NCI-H2196 treated with DMSO at 0.1 percent for 48 hours (cell line): Measurements from ENCODE around the gene MATR3.
A peak's percentile ranks its signal among the peaks of the same experiment; 100 is the strongest.
"Not testable (repeated sequence)": the region's sequence is repeated elsewhere in the genome, so short reads cannot be mapped to it uniquely, and the experiment has no call there.

ENCODE experiments used
- DNase-seq: peaks from one replicate; lab custom pipeline; 2025; ENCODE audit not compliant: unreplicated experiment; lab: John Stamatoyannopoulos, UW

The MATR3 gene, protein sequence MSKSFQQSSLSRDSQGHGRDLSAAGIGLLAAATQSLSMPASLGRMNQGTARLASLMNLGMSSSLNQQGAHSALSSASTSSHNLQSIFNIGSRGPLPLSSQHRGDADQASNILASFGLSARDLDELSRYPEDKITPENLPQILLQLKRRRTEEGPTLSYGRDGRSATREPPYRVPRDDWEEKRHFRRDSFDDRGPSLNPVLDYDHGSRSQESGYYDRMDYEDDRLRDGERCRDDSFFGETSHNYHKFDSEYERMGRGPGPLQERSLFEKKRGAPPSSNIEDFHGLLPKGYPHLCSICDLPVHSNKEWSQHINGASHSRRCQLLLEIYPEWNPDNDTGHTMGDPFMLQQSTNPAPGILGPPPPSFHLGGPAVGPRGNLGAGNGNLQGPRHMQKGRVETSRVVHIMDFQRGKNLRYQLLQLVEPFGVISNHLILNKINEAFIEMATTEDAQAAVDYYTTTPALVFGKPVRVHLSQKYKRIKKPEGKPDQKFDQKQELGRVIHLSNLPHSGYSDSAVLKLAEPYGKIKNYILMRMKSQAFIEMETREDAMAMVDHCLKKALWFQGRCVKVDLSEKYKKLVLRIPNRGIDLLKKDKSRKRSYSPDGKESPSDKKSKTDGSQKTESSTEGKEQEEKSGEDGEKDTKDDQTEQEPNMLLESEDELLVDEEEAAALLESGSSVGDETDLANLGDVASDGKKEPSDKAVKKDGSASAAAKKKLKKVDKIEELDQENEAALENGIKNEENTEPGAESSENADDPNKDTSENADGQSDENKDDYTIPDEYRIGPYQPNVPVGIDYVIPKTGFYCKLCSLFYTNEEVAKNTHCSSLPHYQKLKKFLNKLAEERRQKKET

GRCh38 chr5:139293507-139294373 is at the start of gene MATR3:
Gene MATR3, plus strand, starts transcription at chr5:139293740. Its CDS starts 13,676 bp downstream, at chr5:139307416.
- peak; percentile 92 for DNase-seq

GRCh38 chr5:139245637-139246339 is 47.8 kb upstream of the MATR3 start:
- DNase-seq, result no peak

- DNase-seq, result no peak
These were observed 47.1 kb upstream of the MATR3 start for GRCh38 chr5:139246394-139246793.

DNA sequence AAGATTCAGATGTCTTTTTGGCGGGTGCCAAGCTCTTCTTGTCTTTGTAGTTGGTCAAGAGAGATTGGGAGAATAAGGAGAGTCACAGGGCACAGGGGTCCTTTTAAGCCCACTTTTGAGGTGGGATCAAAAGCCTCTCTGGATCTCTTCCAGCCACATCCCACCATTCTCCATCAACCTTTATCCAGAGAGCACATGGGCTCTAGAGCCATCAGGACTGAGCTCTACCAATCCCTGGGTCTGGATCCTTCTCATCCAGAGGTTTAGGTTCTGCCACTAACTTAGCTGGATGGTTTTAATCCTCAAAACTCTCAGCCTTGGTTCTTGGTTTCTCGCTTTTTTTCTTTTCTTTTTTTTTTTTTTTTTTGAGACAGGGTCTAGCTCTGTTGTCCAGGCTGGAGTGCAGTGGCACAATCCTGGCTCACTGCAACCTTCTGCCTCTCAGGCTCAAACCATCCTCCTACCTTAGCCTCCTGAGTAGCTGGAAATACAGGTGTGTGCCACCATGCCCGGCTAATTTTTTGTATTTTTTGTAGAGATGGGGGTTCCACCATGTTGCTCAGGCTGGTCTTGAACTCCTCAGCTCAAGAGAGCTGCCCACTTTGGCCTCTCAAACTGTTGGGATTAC is 44.6 kb upstream of the MATR3 start:
- DNase-seq, result no peak

- no peak for DNase-seq
These were observed 42.3 kb upstream of the MATR3 start for GRCh38 chr5:139251281-139251687.

- DNase-seq, result no peak
These were observed 41.7 kb upstream of the MATR3 start for GRCh38 chr5:139251695-139252288.

DNA sequence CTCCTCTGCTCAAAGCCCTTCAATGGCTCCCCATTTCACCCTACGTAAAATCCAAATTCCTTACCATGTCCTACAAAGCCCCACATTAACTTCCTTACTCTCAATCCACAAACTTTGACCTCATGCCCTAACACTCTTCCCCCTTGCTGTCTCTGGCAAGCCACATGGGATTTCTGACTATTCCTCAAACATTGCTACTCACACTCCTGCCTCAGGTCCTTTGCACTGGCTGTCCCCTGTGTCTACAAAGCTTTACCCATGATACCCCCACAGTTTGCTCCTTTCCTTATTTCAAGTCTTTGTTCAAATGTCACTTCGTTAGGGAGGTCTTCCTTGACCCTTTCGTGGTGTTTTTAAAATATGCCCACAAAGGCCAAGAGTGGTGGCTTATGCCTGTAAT is 40.4 kb upstream of the MATR3 start:
- DNase-seq, result no peak

- DNase-seq, result no peak
These were observed 36.7 kb upstream of the MATR3 start for GRCh38 chr5:139256820-139257219.

GRCh38 chr5:139262059-139262741 is 31.3 kb upstream of the MATR3 start:
- DNase-seq, result no peak

DNA sequence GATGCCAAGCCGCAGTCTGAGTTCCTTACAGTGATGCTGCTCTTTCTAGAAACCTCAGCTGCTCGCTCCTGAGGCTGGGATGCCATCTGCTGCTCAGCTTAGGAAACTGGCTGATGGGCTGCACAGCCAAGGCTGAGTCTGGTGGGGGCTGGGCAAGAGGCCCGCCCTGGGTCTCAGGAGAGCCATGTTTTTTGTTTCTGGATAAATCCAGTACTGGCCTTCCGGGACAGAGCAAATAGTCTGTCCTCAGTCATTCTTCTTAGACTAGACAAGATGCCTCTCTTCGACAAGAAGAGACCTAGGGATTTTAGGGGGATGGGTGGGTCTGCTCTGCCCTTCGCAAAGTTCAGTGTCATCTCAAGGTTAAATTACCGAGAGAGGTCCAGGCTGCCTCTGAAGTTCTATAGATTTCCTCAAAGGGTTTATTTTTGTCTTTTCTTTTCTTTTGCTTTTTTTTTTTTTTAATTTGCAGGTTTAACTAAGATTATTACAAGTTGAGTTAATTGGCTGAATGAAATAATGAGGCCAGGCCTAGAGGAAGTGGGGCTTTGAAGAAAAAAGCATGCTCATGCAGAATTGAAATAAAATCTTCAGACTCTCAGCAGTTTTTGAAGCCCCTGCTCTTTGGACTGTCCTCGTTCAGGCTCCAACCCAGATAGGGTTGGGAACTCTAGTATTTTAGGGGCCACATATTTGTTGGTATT is 30.6 kb upstream of the MATR3 start:
- DNase-seq, result peak; percentile 78

- DNase-seq, result no peak
These were observed 30.0 kb upstream of the MATR3 start for GRCh38 chr5:139263536-139263935.

DNA sequence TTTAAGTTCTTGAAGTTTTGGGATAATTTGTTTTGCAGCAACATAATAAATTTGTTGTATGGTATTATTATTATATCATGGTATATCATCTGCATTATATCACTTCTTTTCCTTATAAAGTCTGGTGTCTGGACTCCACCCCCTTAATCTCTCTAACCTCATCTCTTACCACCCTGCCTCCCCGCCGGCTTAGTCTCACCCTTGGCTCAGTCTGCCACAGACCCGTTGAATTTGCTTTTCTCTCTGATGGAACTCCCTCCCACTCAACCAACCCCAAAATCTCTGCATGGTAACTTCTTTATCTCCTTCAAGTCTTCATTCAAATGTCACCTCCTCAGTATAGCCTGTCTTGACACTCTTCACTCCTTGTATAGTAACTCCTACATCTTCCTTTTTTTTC is 29.6 kb upstream of the MATR3 start:
- DNase-seq, result no peak

GRCh38 chr5:139265001-139265400 is 28.5 kb upstream of the MATR3 start:
- no peak for DNase-seq

- DNase-seq, result no peak
These were observed 27.3 kb upstream of the MATR3 start for GRCh38 chr5:139266236-139266635.

DNA sequence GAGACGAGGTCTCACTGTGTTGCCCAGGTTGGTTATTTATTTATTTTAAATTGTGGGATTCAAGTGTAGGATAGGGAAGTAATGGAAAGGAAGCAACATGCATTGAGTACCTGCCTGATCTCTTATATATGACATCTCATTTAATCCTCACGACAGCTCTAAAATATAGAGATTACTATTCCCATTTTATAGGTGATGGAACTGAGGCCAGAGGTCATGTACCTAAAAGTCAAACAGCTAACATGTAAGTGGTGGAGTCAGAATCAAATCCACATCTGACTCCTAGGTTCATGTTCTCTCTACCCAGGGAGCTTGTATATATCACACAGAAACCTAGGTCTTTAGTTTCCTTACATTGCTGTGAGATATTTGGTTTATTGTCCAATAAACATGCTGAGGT is 26.1 kb upstream of the MATR3 start:
- DNase-seq, result no peak

DNA sequence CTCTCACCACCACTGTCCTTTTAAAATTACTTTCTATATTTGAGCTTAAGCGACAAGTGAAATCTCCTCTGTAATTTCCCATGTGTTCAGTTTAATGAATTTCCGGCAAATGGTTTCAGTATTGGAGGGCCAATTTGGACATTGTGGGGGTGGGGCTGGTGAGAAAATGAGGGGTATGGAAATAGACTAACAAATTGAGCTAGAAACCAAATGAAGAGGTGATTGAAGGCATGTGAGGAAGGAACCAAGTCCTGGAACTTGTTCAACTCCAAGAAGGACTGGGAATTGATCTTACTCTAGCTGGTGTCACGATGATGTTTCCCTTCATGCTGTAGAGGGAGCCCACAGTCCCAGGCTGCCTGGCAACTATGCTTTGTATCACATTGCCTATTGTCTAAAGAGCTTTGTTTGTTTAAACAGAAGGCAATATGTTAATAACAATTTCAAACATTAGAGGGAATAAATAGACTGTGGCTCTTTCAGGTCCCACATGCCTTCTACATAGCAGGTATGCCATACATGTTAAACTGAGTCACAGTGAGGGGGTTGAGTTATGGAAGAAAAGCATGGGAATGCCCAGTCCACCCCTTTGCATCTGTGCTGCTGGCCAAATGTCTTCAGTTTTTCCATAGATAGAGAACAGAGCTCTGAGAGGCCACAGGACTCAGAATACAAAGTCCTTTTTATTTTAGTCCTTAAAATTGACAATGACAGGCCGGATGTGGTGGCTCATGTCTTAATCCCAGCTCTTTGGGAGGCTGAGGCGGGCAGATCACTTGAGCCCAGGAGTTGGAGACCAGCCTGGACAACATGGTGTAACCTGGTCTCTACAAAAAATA is 25.0 kb upstream of the MATR3 start:
- DNase-seq, result no peak

- not testable (repeated sequence) for DNase-seq
These were observed 22.8 kb upstream of the MATR3 start for GRCh38 chr5:139270718-139271117.
